Thoracic aorta (tissue), 2 donors: ENCODE data around the gene S100B. TPM values are rescaled to one million over a fixed set of nuclear protein-coding genes. Genes with fewer than 3 reads are reported as not detected.
A peak's percentile ranks its signal among the peaks of the same experiment; 100 is the strongest.
"Not testable (repeated sequence)": the region's sequence is repeated elsewhere in the genome, so short reads cannot be mapped to it uniquely, and the experiment has no call there.

Experiments
- ATAC-seq: fragments of 150-250 bp; one replicate; pipeline ENCODE4 v1.8.0; 2017; ENCODE audit warnings: low read depth; ENCODE audit not compliant: insufficient number of reproducible peaks, low FRiP score
- DNase-seq: peaks from one replicate; pipeline ENCODE4 v3.0.0-alpha.2; 2020; ENCODE audit warnings: low spot score
- H3K27ac ChIP-seq, 2 donors: fragments of 200-600 bp; sonication (generic); 1 replicate in 1 of 2; 2 replicates in 1 of 2; pipeline ENCODE4 v1.5.1; 2016; ENCODE audit warnings: mild to moderate bottlenecking in 2 of 2, moderate library complexity in 2 of 2
- H3K27me3 ChIP-seq: fragments of 200-600 bp; sonication (generic); replicated peaks from 2 replicates; pipeline ENCODE4 v1.6.0; 2016; ENCODE audit warnings: mild to moderate bottlenecking; ENCODE audit not compliant: insufficient read depth
- H3K36me3 ChIP-seq: fragments of 200-600 bp; sonication (generic); one replicate; pipeline ENCODE4 v1.5.1; 2016
- H3K4me1 ChIP-seq, 2 donors: fragments of 200-600 bp; sonication (generic); 1 replicate in 1 of 2; 2 replicates in 1 of 2; pipeline versions ENCODE4 v1.5.1 to v1.6.0; 2016; ENCODE audit warnings: low read depth in 2 of 2, mild to moderate bottlenecking in 1 of 2; ENCODE audit not compliant: control insufficient read depth in 1 of 2
- H3K4me3 ChIP-seq: fragments of 200-600 bp; sonication (generic); 2 replicates; pipeline ENCODE4 v1.5.1; 2016; ENCODE audit warnings: mild to moderate bottlenecking
- H3K9me3 ChIP-seq: fragments of 200-600 bp; sonication (generic); 2 replicates; pipeline ENCODE4 v1.5.1; 2016
- total RNA-seq, 2 donors: library from RNA; depleted of rRNA; stranded (reverse); fragments of >200 nt; gene quantifications; one replicate each; pipeline versions ENCODE4 v1.1.0 to v1.2.3, GENCODE V29; 2016
- TF ChIP-seq, protein P1 (sequence below): fragments of 200-600 bp; sonication (generic); IDR thresholded peaks from one replicate; pipeline ENCODE4 v1.5.1; 2019; ENCODE audit warnings: antibody characterized with exemption

Gene S100B
- total RNA-seq, 2 donors from 2014 or later = 4.7 to 8.4 TPM

DNA sequence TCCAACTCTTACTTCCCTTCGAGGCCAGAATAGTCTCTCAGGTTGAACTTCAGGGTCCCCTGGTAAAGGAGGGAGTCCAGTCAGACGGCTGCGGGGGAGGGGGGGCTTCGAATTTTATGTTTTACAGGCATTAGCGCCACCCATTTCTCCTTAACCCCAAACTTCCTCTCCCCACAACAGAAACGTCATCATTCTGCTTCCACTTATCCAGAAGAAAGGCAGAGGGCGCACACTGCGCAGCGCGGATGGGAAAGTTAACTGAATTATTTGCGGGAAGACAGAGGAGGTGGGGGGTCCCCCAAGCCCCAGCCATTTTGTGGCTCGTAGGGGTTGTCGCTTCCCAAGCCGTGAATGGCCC lies 30.1 kb upstream of the S100B start:
- no peaks in the 10 kb centered on the region for H3K36me3 ChIP-seq
- no peaks in the 10 kb centered on the region for H3K27me3 ChIP-seq
- H3K4me3 ChIP-seq = peak overlapping the region; percentile 72
- peaks cover 35 to 43% of the 10 kb centered on the region in 2 donors for H3K4me1 ChIP-seq
- H3K27ac ChIP-seq = peak overlapping the region; percentile 98 to 99
- H3K9me3 ChIP-seq = no peaks in the 10 kb centered on the region
- TF ChIP-seq, protein P1, sequence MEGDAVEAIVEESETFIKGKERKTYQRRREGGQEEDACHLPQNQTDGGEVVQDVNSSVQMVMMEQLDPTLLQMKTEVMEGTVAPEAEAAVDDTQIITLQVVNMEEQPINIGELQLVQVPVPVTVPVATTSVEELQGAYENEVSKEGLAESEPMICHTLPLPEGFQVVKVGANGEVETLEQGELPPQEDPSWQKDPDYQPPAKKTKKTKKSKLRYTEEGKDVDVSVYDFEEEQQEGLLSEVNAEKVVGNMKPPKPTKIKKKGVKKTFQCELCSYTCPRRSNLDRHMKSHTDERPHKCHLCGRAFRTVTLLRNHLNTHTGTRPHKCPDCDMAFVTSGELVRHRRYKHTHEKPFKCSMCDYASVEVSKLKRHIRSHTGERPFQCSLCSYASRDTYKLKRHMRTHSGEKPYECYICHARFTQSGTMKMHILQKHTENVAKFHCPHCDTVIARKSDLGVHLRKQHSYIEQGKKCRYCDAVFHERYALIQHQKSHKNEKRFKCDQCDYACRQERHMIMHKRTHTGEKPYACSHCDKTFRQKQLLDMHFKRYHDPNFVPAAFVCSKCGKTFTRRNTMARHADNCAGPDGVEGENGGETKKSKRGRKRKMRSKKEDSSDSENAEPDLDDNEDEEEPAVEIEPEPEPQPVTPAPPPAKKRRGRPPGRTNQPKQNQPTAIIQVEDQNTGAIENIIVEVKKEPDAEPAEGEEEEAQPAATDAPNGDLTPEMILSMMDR = no peak
- DNase-seq (peak; percentile 55), ATAC-seq (peak; percentile 35)

DNA sequence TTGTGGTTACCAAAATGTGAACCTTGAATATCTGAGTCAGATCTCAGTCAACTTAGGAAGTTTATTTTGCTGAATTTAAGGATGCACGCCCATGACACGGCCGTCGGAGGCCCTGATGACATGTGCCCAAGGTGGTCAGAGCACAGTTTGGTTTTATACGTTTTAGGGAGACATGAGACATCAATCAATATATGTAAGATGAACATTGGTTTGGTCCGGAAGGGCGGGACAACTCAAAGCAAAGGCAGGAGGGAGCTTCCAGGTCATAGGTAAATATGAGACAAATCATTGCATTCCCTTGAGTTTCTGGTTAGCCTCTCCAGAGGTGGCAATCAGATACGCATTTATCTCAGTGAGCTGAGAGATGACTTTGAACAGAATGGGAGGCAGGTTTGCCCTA lies 29.5 kb upstream of the S100B start:
- DNase-seq (no peak), ATAC-seq (no peak)
- Histone ChIP-seq H3K27me3 (no peaks in the 10 kb centered on the region), H3K4me1 (peaks cover 32 to 38% of the 10 kb centered on the region in 2 donors), H3K9me3 (no peaks in the 10 kb centered on the region), H3K36me3 (no peaks in the 10 kb centered on the region), H3K27ac (peak overlapping the region; percentile 98 to 99), H3K4me3 (peak overlapping the region; percentile 72)
- TF ChIP-seq, protein P1 = no peak

DNA sequence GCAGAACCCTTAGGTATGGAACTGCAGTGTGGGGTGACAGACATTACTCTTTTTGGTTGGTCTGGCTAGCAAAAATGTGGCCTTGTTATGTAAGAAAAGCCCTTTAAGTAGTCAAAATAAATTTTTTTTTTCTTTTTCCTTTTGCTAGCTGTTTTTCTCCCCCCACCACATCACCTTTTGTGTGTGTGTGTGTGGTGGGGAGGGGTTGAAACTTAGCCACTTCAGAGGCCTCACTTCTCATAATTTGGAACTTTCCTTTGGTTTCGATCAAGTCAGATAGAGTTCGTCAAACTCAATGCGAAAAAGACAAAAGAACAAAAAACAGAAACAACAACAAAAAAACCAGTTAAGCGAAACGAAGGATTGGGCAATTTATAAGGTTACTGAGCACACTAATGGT lies 28.7 kb upstream of the S100B start:
- Histone ChIP-seq H3K27me3 (no peaks in the 10 kb centered on the region), H3K36me3 (no peaks in the 10 kb centered on the region), H3K4me1 (peaks cover 23 to 30% of the 10 kb centered on the region in 2 donors), H3K27ac (no peak overlapping the region), H3K4me3 (no peak overlapping the region), H3K9me3 (no peaks in the 10 kb centered on the region)
- no peak for ATAC-seq
- DNase-seq = no peak
- TF ChIP-seq, protein P1 = no peak

DNA sequence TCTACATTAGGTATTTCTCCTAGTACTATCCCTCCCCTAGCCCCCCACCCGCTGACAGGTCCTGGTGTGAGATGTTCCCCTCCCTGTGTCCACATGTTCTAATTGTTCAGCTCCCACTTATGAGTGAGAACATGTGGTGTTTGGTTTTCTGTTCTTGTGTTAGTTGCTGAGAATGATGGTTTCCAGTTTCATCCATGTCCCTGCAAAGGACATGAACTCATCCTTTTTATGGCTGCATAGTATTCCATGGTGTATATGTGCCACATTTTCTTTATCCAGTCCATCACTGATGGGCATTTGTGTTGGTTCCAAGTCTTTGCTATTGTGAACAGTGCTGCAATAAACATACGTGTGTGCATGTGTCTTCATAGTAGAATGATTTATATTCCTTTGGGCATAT lies 26.0 kb upstream of the S100B start:
- not testable (repeated sequence) for H3K27me3 ChIP-seq, H3K9me3 ChIP-seq, H3K36me3 ChIP-seq, ATAC-seq, H3K27ac ChIP-seq, H3K4me3 ChIP-seq, DNase-seq, H3K4me1 ChIP-seq

DNA sequence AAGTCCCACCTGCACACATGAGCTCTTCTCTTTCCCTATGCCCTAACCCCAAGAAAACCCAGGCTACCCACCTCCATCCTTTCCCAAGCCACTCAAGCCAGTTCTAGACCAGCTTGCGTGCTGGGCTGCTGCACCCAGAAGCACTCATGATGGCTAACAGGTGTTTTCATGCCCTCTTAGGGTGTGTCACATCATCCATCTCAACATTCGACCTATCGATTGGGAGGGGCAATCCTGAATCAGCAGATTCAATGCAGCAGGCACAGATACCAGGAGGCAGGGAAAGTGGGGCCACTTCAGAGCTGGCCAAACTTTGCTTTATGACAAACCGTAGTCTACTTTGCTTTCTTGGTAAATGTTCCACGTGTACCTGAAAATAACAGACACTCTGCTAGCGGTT lies 24.0 kb upstream of the S100B start:
- Histone ChIP-seq H3K27me3 (no peaks in the 10 kb centered on the region), H3K36me3 (no peaks in the 10 kb centered on the region), H3K27ac (no peak overlapping the region), H3K4me1 (no peaks in the 10 kb centered on the region), H3K4me3 (no peak overlapping the region), H3K9me3 (peaks cover 10% of the 10 kb centered on the region)
- DNase-seq = no peak
- no peak for ATAC-seq
- TF ChIP-seq, protein P1 = no peak

DNA sequence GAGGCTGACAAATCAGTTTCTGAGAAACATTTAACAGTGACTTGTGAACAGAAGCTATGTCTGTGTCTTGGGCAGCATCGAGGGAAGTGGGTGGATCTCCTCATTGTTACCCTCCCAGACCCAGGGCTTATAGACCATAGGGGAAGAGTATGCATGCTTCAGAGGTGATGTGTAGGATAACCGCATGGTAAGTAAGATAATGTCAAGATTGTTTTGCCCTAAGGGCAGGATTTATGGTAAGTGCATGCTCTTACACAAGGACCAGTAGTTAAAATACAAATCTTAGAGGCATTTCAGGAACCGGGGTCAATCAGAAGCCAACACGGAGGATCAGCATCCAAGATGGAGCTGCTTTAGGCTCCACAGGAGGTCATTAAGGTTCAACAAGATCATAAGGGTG lies 22.8 kb upstream of the S100B start:
- TF ChIP-seq, protein P1 = no peak
- Histone ChIP-seq H3K4me1 (peaks cover 3 to 8% of the 10 kb centered on the region in 2 donors), H3K27ac (no peak overlapping the region), H3K4me3 (no peak overlapping the region), H3K9me3 (peaks cover 10% of the 10 kb centered on the region), H3K36me3 (no peaks in the 10 kb centered on the region), H3K27me3 (no peaks in the 10 kb centered on the region)
- DNase-seq (no peak), ATAC-seq (no peak)
